Fibroblast of lung (primary cell): ENCODE measurements around the gene CALD1. TPM values are rescaled to one million over a fixed set of nuclear protein-coding genes. Genes with fewer than 3 reads are reported as not detected.
A peak's percentile ranks its signal among the peaks of the same experiment; 100 is the strongest.

ENCODE experiments used
- DNase-seq, 2 donors: peaks; one replicate each; pipeline versions ENCODE4 v3.0.0 to v3.0.0-alpha.2; 2010; ENCODE audit warnings: low read depth in 2 of 2
- H2AFZ ChIP-seq: 2 replicates; pipeline ENCODE4 v1.5.1; 2012; ENCODE audit warnings: low read length, control low read depth, inconsistent platforms
- H3K27ac ChIP-seq: 2 replicates; pipeline ENCODE4 v1.5.1; 2011; ENCODE audit warnings: low read length, control low read depth; ENCODE audit not compliant: insufficient read depth
- H3K27me3 ChIP-seq: 2 replicates; pipeline ENCODE4 v1.5.1; 2011; ENCODE audit warnings: mild to moderate bottlenecking, low read length; ENCODE audit not compliant: control insufficient read depth, insufficient read depth
- H3K36me3 ChIP-seq: 2 replicates; pipeline ENCODE4 v1.5.1; 2011; ENCODE audit warnings: low read length; ENCODE audit not compliant: control insufficient read depth, insufficient read depth
- H3K4me1 ChIP-seq: 2 replicates; pipeline ENCODE4 v1.5.1; 2011; ENCODE audit warnings: low read length; ENCODE audit not compliant: control insufficient read depth, insufficient read depth; ENCODE audit errors: extremely low read depth
- H3K4me2 ChIP-seq: 2 replicates; pipeline ENCODE4 v1.5.1; 2011; ENCODE audit warnings: low read length, control low read depth; ENCODE audit not compliant: insufficient read depth; ENCODE audit errors: extremely low read depth
- H3K4me3 ChIP-seq, 4 experiments: fragments of 200-600 bp in 1 of 4; sonication (generic) in 1 of 4; replicated peaks in 1 of 4; 2 replicates each; pipeline ENCODE4 v1.5.1; 2011 to 2016; ENCODE audit warnings: low read length in 4 of 4, low read depth in 3 of 4, mild to moderate bottlenecking in 3 of 4, control low read depth in 2 of 4, inconsistent platforms in 1 of 4, mixed read lengths in 1 of 4; ENCODE audit not compliant: insufficient read depth in 1 of 4; ENCODE audit errors: control extremely low read depth in 1 of 4
- H3K79me2 ChIP-seq: 2 replicates; pipeline ENCODE4 v1.5.1; 2012; ENCODE audit warnings: mild to moderate bottlenecking, low read length, inconsistent platforms; ENCODE audit not compliant: control insufficient read depth, insufficient read depth
- H3K9ac ChIP-seq: 2 replicates; pipeline ENCODE4 v1.5.1; 2011; ENCODE audit warnings: mild to moderate bottlenecking, low read length, control low read depth; ENCODE audit not compliant: insufficient read depth
- H3K9me3 ChIP-seq: 2 replicates; pipeline ENCODE4 v1.5.1; 2012; ENCODE audit warnings: low read depth, low read length; ENCODE audit not compliant: control insufficient read depth, insufficient read depth
- H4K20me1 ChIP-seq: 2 replicates; pipeline ENCODE4 v1.5.1; 2011; ENCODE audit warnings: low read length; ENCODE audit not compliant: control insufficient read depth, insufficient read depth; ENCODE audit errors: extremely low read depth
- CTCF ChIP-seq, 2 donors: IDR thresholded peaks in 1 of 2; conservative IDR thresholded peaks in 1 of 2; 1 replicate in 1 of 2; 2 replicates in 1 of 2; pipeline ENCODE4 v1.5.1; 2011 to 2012; ENCODE audit warnings: low read length in 2 of 2, control low read depth in 1 of 2, inconsistent platforms in 1 of 2, low read depth in 1 of 2, mild to moderate bottlenecking in 1 of 2
- EZH2 ChIP-seq: IDR thresholded peaks from 2 replicates; pipeline ENCODE4 v1.5.1; 2012; ENCODE audit warnings: low read length, control low read depth, mild to moderate bottlenecking; ENCODE audit errors: missing control alignments
- polyA plus RNA-seq, 2 donors: library from polyadenylated mRNA; depleted of rRNA in 1 of 2; stranded (reverse) in 1 of 2; unstranded in 1 of 2; fragments of >200 nt; gene quantifications; 2 replicates each; pipeline ENCODE4 v1.2.1, GENCODE V29; 2011 to 2012; ENCODE audit warnings: missing spikeins in 1 of 2
- total RNA-seq: library from RNA; depleted of rRNA; stranded (reverse); fragments of >200 nt; gene quantifications from 2 replicates; pipeline ENCODE4 v1.2.1, GENCODE V29; 2014

CALD1 gene
- total and polyA plus RNA-seq, 2 donors (not counting 1 experiment from before 2014, with no cell fraction given), result 343 to 1,187 TPM

GRCh38 chr7:134804351-134804750 lies 24.9 kb downstream of the CALD1 start:
- Histone ChIP-seq H3K36me3 (no peaks in the 10 kb centered on the region), H3K4me2 (no peak overlapping the region), H3K9me3 (no peaks in the 10 kb centered on the region), H2AFZ (no peak overlapping the region), H3K9ac (no peak overlapping the region), H3K4me1 (no peaks in the 10 kb centered on the region), H3K27me3 (no peaks in the 10 kb centered on the region), H3K4me3 (no peak overlapping the region), H3K79me2 (peaks cover 74% of the 10 kb centered on the region), H3K27ac (peak overlapping the region; percentile 28), H4K20me1 (no peaks in the 10 kb centered on the region)
- peak; percentile 49 to 73 for DNase-seq
- TF ChIP-seq EZH2 (no peak), CTCF (conservative IDR thresholded peaks at IDR 0.05 in 1 of 2, IDR thresholded peaks at IDR 0.05 in 1 of 2; ENCODE audit: low read depth in 1 of 2, low read length in 2 of 2) (no peak)

GRCh38 chr7:134804854-134805253 lies 25.4 kb downstream of the CALD1 start:
- no peak overlapping the region for H3K4me3 ChIP-seq
- no peak for DNase-seq
- no peak overlapping the region for H2AFZ ChIP-seq
- H4K20me1 ChIP-seq, result no peaks in the 10 kb centered on the region
- H3K4me1 ChIP-seq, result no peaks in the 10 kb centered on the region
- no peaks in the 10 kb centered on the region for H3K36me3 ChIP-seq
- no peaks in the 10 kb centered on the region for H3K27me3 ChIP-seq
- TF ChIP-seq EZH2 (no peak), CTCF (conservative IDR thresholded peaks at IDR 0.05 in 1 of 2, IDR thresholded peaks at IDR 0.05 in 1 of 2; ENCODE audit: low read depth in 1 of 2, low read length in 2 of 2) (no peak)
- H3K27ac ChIP-seq, result peak overlapping the region; percentile 28
- H3K4me2 ChIP-seq, result no peak overlapping the region
- peaks cover 72% of the 10 kb centered on the region for H3K79me2 ChIP-seq
- no peak overlapping the region for H3K9ac ChIP-seq
- no peaks in the 10 kb centered on the region for H3K9me3 ChIP-seq

- H3K4me1 ChIP-seq, result peaks cover 6% of the 10 kb centered on the region
- H3K9me3 ChIP-seq, result no peaks in the 10 kb centered on the region
- no peaks in the 10 kb centered on the region for H3K36me3 ChIP-seq
- no peaks in the 10 kb centered on the region for H3K27me3 ChIP-seq
- H4K20me1 ChIP-seq, result no peaks in the 10 kb centered on the region
- no peak overlapping the region for H2AFZ ChIP-seq
- TF ChIP-seq CTCF (conservative IDR thresholded peaks at IDR 0.05 in 1 of 2, IDR thresholded peaks at IDR 0.05 in 1 of 2; ENCODE audit: low read depth in 1 of 2, low read length in 2 of 2) (no peak), EZH2 (no peak)
- H3K4me2 ChIP-seq, result no peak overlapping the region
- peaks cover 79% of the 10 kb centered on the region for H3K79me2 ChIP-seq
- H3K9ac ChIP-seq, result no peak overlapping the region
- H3K27ac ChIP-seq, result no peak overlapping the region
- DNase-seq, result no peak
- no peak overlapping the region for H3K4me3 ChIP-seq
These were observed 26.8 kb downstream of the CALD1 start for GRCh38 chr7:134806197-134806596.
